Mesenchymal stem cell (in vitro differentiated cells and primary cell): Measurements from ENCODE around the gene ZSCAN16.

ENCODE experiments used
- DNase-seq: peaks from one replicate; pipeline ENCODE4 v3.0.0-alpha.2; 2013
- H2AFZ ChIP-seq: one replicate; pipeline ENCODE4 v1.6.1; 2013; ENCODE audit warnings: low read depth, mild to moderate bottlenecking, control low read depth, inconsistent platforms, low read length, moderate library complexity
- H2AK5ac ChIP-seq: 2 replicates; pipeline ENCODE4 v1.6.1; 2013; ENCODE audit warnings: low read length, moderate library complexity, mild to moderate bottlenecking, inconsistent platforms; ENCODE audit not compliant: severe bottlenecking
- H2BK120ac ChIP-seq: one replicate; pipeline ENCODE4 v1.6.1; 2013; ENCODE audit warnings: low read depth, mild to moderate bottlenecking, inconsistent platforms, low read length, moderate library complexity
- H2BK12ac ChIP-seq, 2 experiments: one replicate each; pipeline ENCODE4 v1.6.1; 2013; ENCODE audit warnings: inconsistent platforms in 2 of 2, low read length in 2 of 2, mild to moderate bottlenecking in 2 of 2, moderate library complexity in 2 of 2, control low read depth in 1 of 2
- H2BK15ac ChIP-seq: one replicate; pipeline ENCODE4 v1.6.1; 2013; ENCODE audit warnings: mild to moderate bottlenecking, low read depth, inconsistent platforms; ENCODE audit not compliant: poor library complexity, severe bottlenecking
- H2BK5ac ChIP-seq: 2 replicates; pipeline ENCODE4 v1.6.1; 2013; ENCODE audit warnings: low read depth, mild to moderate bottlenecking, low read length, control low read depth, inconsistent platforms; ENCODE audit not compliant: poor library complexity, severe bottlenecking
- H3K14ac ChIP-seq, 2 experiments: one replicate each; pipeline ENCODE4 v1.6.1; 2013; ENCODE audit warnings: inconsistent platforms in 2 of 2, low read length in 2 of 2, control low read depth in 1 of 2, mild to moderate bottlenecking in 1 of 2, moderate library complexity in 1 of 2
- H3K18ac ChIP-seq, 2 experiments: one replicate each; pipeline ENCODE4 v1.6.1; 2013; ENCODE audit warnings: inconsistent platforms in 2 of 2, low read length in 2 of 2, control low read depth in 1 of 2, low read depth in 1 of 2, mild to moderate bottlenecking in 1 of 2
- H3K23ac ChIP-seq, 2 experiments: one replicate each; pipeline ENCODE4 v1.6.1; 2013; ENCODE audit warnings: inconsistent platforms in 2 of 2, low read length in 2 of 2, mild to moderate bottlenecking in 2 of 2, moderate library complexity in 2 of 2, control low read depth in 1 of 2
- H3K27ac ChIP-seq: 2 replicates; pipeline ENCODE4 v1.5.1; 2013; ENCODE audit warnings: mild to moderate bottlenecking, moderate library complexity, low read length, control low read depth, inconsistent platforms; ENCODE audit not compliant: poor library complexity, severe bottlenecking
- H3K27me3 ChIP-seq, 2 experiments: 2 replicates each; pipeline versions ENCODE4 v1.6.1 to v1.7.0; 2013; ENCODE audit warnings: low read length in 2 of 2, mild to moderate bottlenecking in 2 of 2, moderate library complexity in 2 of 2, control low read depth in 1 of 2, inconsistent platforms in 1 of 2; ENCODE audit not compliant: control insufficient read depth in 1 of 2, insufficient read depth in 1 of 2
- H3K36me3 ChIP-seq, 2 experiments: 2 replicates each; pipeline versions ENCODE4 v1.6.1 to v1.7.0; 2013; ENCODE audit warnings: low read length in 2 of 2, control low read depth in 1 of 2, inconsistent platforms in 1 of 2, low read depth in 1 of 2, mild to moderate bottlenecking in 1 of 2; ENCODE audit not compliant: insufficient read depth in 2 of 2, control insufficient read depth in 1 of 2
- H3K4ac ChIP-seq, 2 experiments: one replicate each; pipeline ENCODE4 v1.6.1; 2013; ENCODE audit warnings: inconsistent platforms in 2 of 2, low read length in 2 of 2, mild to moderate bottlenecking in 2 of 2, moderate library complexity in 2 of 2, control low read depth in 1 of 2, low read depth in 1 of 2
- H3K4me1 ChIP-seq: 2 replicates; pipeline ENCODE4 v1.6.1; 2013; ENCODE audit warnings: low read depth, low read length, control low read depth; ENCODE audit not compliant: control insufficient read depth, insufficient read depth
- H3K4me2 ChIP-seq: 2 replicates; pipeline ENCODE4 v1.6.1; 2013; ENCODE audit warnings: low read length, mild to moderate bottlenecking, inconsistent platforms; ENCODE audit not compliant: poor library complexity, severe bottlenecking
- H3K4me3 ChIP-seq, 2 experiments: 2 replicates each; pipeline versions ENCODE4 v1.5.1 to v1.7.0; 2013; ENCODE audit warnings: low read length in 2 of 2, mild to moderate bottlenecking in 2 of 2, control low read depth in 1 of 2, low read depth in 1 of 2; ENCODE audit not compliant: insufficient read depth in 1 of 2
- H3K79me1 ChIP-seq: replicated peaks from 2 replicates; pipeline ENCODE4 v1.6.1; 2013; ENCODE audit warnings: mild to moderate bottlenecking, control low read depth, low read length, inconsistent platforms; ENCODE audit not compliant: poor library complexity, severe bottlenecking
- H3K9ac ChIP-seq: 2 replicates; pipeline ENCODE4 v1.7.0; 2013; ENCODE audit warnings: mild to moderate bottlenecking, low read length, moderate library complexity
- H3K9me3 ChIP-seq: 2 replicates; pipeline ENCODE4 v1.7.0; 2013; ENCODE audit warnings: mild to moderate bottlenecking, low read length; ENCODE audit not compliant: control insufficient read depth
- H4K8ac ChIP-seq: one replicate; pipeline ENCODE4 v1.6.1; 2013; ENCODE audit warnings: inconsistent platforms, mild to moderate bottlenecking, low read length, moderate library complexity
- H4K91ac ChIP-seq: one replicate; pipeline ENCODE4 v1.6.1; 2013; ENCODE audit warnings: mild to moderate bottlenecking, low read length, inconsistent platforms
- WGBS: methylation state at CpG from one replicate; pipeline ENCODE4 v1.1.7; 2013; ENCODE audit warnings: mixed read lengths; 5-methylcytosine and 5-hydroxymethylcytosine counted together

Gene ZSCAN16

GRCh38 chr6:28080631-28081485 is 43.6 kb upstream of the ZSCAN16 start:
- Histone ChIP-seq H3K23ac (no peak overlapping the region), H3K79me1 (peaks cover 7% of the 10 kb centered on the region), H3K27me3 (no peaks in the 10 kb centered on the region), H2BK15ac (peak overlapping the region; percentile 97), H3K4me2 (peak overlapping the region; percentile 92), H3K18ac (peak overlapping the region; percentile 28 to 49), H3K14ac (no peak overlapping the region), H2BK120ac (no peak overlapping the region), H2BK12ac (no peak overlapping the region), H4K8ac (peak overlapping the region; percentile 96), H3K36me3 (no peaks in the 10 kb centered on the region), H3K4me3 (peak overlapping the region; percentile 77 to 98), H4K91ac (peak overlapping the region; percentile 47), H3K4ac (peak overlapping the region in 1 of 2 experiments; percentile 43), H2BK5ac (no peak overlapping the region), H3K9ac (peak overlapping the region; percentile 99), H2AK5ac (no peak overlapping the region), H2AFZ (peak overlapping the region; percentile 88), H3K4me1 (peaks cover 4% of the 10 kb centered on the region), H3K27ac (peak overlapping the region; percentile 55), H3K9me3 (no peaks in the 10 kb centered on the region)
- DNase-seq, result peak; percentile 98
- 1% methylated on average over 46 of the region's 46 CpGs for WGBS

GRCh38 chr6:28081486-28081751 is 43.0 kb upstream of the ZSCAN16 start:
- Histone ChIP-seq H2BK5ac (no peak overlapping the region), H3K23ac (no peak overlapping the region), H3K4me1 (peaks cover 4% of the 10 kb centered on the region), H3K27ac (no peak overlapping the region), H4K91ac (no peak overlapping the region), H3K9me3 (no peaks in the 10 kb centered on the region), H3K4me2 (peak overlapping the region; percentile 78), H3K14ac (no peak overlapping the region), H2BK12ac (no peak overlapping the region), H2AK5ac (no peak overlapping the region), H3K9ac (peak overlapping the region; percentile 99), H2AFZ (peak overlapping the region; percentile 88), H3K27me3 (no peaks in the 10 kb centered on the region), H3K4me3 (peak overlapping the region; percentile 77 to 98), H3K4ac (no peak overlapping the region), H4K8ac (peak overlapping the region; percentile 96), H2BK120ac (no peak overlapping the region), H3K18ac (peak overlapping the region; percentile 28 to 49), H3K36me3 (no peaks in the 10 kb centered on the region), H2BK15ac (no peak overlapping the region), H3K79me1 (peaks cover 7% of the 10 kb centered on the region)
- 51% methylated on average over 4 of the region's 4 CpGs for WGBS
- no peak for DNase-seq

- H2AK5ac ChIP-seq, result no peak overlapping the region
- H3K4me1 ChIP-seq, result peaks cover 4% of the 10 kb centered on the region
- no peak overlapping the region for H3K18ac ChIP-seq
- H3K36me3 ChIP-seq, result no peaks in the 10 kb centered on the region
- no peak overlapping the region for H2AFZ ChIP-seq
- no peaks in the 10 kb centered on the region for H3K27me3 ChIP-seq
- peaks cover 6% of the 10 kb centered on the region for H3K9me3 ChIP-seq
- DNase-seq, result no peak
- no peak overlapping the region for H3K23ac ChIP-seq
- no peak overlapping the region for H3K14ac ChIP-seq
- no peak overlapping the region for H3K4me3 ChIP-seq
- H3K4me2 ChIP-seq, result no peak overlapping the region
- no peak overlapping the region for H2BK15ac ChIP-seq
- H4K8ac ChIP-seq, result no peak overlapping the region
- H3K27ac ChIP-seq, result no peak overlapping the region
- no peak overlapping the region for H2BK12ac ChIP-seq
- H3K79me1 ChIP-seq, result peaks cover 7% of the 10 kb centered on the region
- no peak overlapping the region for H2BK5ac ChIP-seq
- no peak overlapping the region for H3K4ac ChIP-seq
- no peak overlapping the region for H3K9ac ChIP-seq
- H4K91ac ChIP-seq, result no peak overlapping the region
- H2BK120ac ChIP-seq, result no peak overlapping the region
Observed at GRCh38 chr6:28082939-28083338, 41.5 kb upstream of the ZSCAN16 start.

- Histone ChIP-seq H4K91ac (no peak overlapping the region), H3K18ac (no peak overlapping the region), H2AK5ac (no peak overlapping the region), H2BK120ac (no peak overlapping the region), H3K36me3 (peaks cover 4 to 5% of the 10 kb centered on the region in 2 experiments), H3K4me3 (peak overlapping the region in 1 of 2 experiments; percentile 16), H3K27me3 (no peaks in the 10 kb centered on the region), H3K23ac (no peak overlapping the region), H3K9me3 (peaks cover 54% of the 10 kb centered on the region), H4K8ac (no peak overlapping the region), H3K4ac (no peak overlapping the region), H3K27ac (no peak overlapping the region), H2AFZ (no peak overlapping the region), H2BK5ac (no peak overlapping the region), H3K79me1 (no peaks in the 10 kb centered on the region), H3K4me1 (no peaks in the 10 kb centered on the region), H3K4me2 (no peak overlapping the region), H2BK12ac (no peak overlapping the region), H2BK15ac (no peak overlapping the region), H3K14ac (no peak overlapping the region), H3K9ac (no peak overlapping the region)
- DNase-seq, result no peak
- WGBS, result 93% methylated on average over 4 of the region's 5 CpGs
Observed at GRCh38 chr6:28089054-28089453, 35.4 kb upstream of the ZSCAN16 start.
